ENCODE data around the gene UTP20.

The UTP20 gene

GRCh38 chr12:101280006-101280505, at the start of gene UTP20:
TSS of gene UTP20 (plus strand) at chr12:101280105. CDS start at chr12:101280283, 178 bp downstream.
- DNase-seq, result peak; percentile 44

- no peak for DNase-seq
These were observed 49.4 kb upstream of the UTP20 start for GRCh38 chr12:101230547-101230946.

GRCh38 chr12:101231636-101232035, 48.3 kb upstream of the UTP20 start:
- no peak for DNase-seq

- DNase-seq, result no peak
These were observed 44.2 kb upstream of the UTP20 start for GRCh38 chr12:101235686-101236085.

GRCh38 chr12:101238306-101238705, 41.6 kb upstream of the UTP20 start:
- no peak for DNase-seq

- no peak for DNase-seq
These were observed 41.0 kb upstream of the UTP20 start for GRCh38 chr12:101238800-101239329.

GRCh38 chr12:101243074-101243473, 36.8 kb upstream of the UTP20 start:
- no peak for DNase-seq

GRCh38 chr12:101243616-101244015, 36.3 kb upstream of the UTP20 start:
- DNase-seq, result no peak

- no peak for DNase-seq
These were observed 23.6 kb upstream of the UTP20 start for GRCh38 chr12:101256266-101256665.

GRCh38 chr12:101257357-101257756, 22.5 kb upstream of the UTP20 start:
- no peak for DNase-seq

GRCh38 chr12:101267111-101267510, 12.8 kb upstream of the UTP20 start:
- no peak for DNase-seq

GRCh38 chr12:101276433-101276832, 3.5 kb upstream of the UTP20 start:
- DNase-seq, result no peak

- no peak for DNase-seq
These were observed 2.5 kb upstream of the UTP20 start for GRCh38 chr12:101277443-101277842.

GRCh38 chr12:101287357-101287756, 7.5 kb downstream of the UTP20 start:
- no peak for DNase-seq

GRCh38 chr12:101297661-101298060, 17.8 kb downstream of the UTP20 start:
- DNase-seq, result no peak

- no peak for DNase-seq
These were observed 18.5 kb downstream of the UTP20 start for GRCh38 chr12:101298426-101298825.

GRCh38 chr12:101299346-101299745, 19.4 kb downstream of the UTP20 start:
- DNase-seq, result no peak

GRCh38 chr12:101299931-101300330, 20.0 kb downstream of the UTP20 start:
- DNase-seq, result no peak

- no peak for DNase-seq
These were observed 22.8 kb downstream of the UTP20 start for GRCh38 chr12:101302741-101303140.

GRCh38 chr12:101305226-101305779, 25.4 kb downstream of the UTP20 start:
- no peak for DNase-seq

GRCh38 chr12:101305794-101306193, 25.9 kb downstream of the UTP20 start:
- no peak for DNase-seq

GRCh38 chr12:101322480-101322879, 42.6 kb downstream of the UTP20 start:
- no peak for DNase-seq

- no peak for DNase-seq
These were observed 43.4 kb downstream of the UTP20 start for GRCh38 chr12:101323255-101323654.

GRCh38 chr12:101325590-101325989, 45.7 kb downstream of the UTP20 start:
- no peak for DNase-seq

- no peak for DNase-seq
These were observed 47.1 kb downstream of the UTP20 start for GRCh38 chr12:101327051-101327450.

Data from NCI-H2081 treated with DMSO at 0.1 percent for 48 hours (cell line).